ENCODE measurements around the gene EML6. TPM values are rescaled to one million over a fixed set of nuclear protein-coding genes. Genes with fewer than 3 reads are reported as not detected.

The EML6 gene
- total RNA-seq, 1 experiment from 2014 or later, result 1.5 TPM

- Histone ChIP-seq H3K14ac (ENCODE audit: insufficient read depth, low read length) (no peak overlapping the region), H2BK120ac (ENCODE audit: low read depth, low read length, poor library complexity, severe bottlenecking) (no peak overlapping the region), H3K4me2 (ENCODE audit: insufficient read depth, insufficient read length, low read length) (no peak overlapping the region), H2BK12ac (ENCODE audit: insufficient read length, low read depth, low read length) (no peak overlapping the region), H4K5ac (ENCODE audit: insufficient read length, low read depth, low read length) (no peak overlapping the region), H3T11ph (ENCODE audit: low read length) (no peak overlapping the region), H3K18ac (ENCODE audit: insufficient read length, low read depth, low read length) (no peak overlapping the region), H4K91ac (ENCODE audit: insufficient read length, low read depth, low read length) (no peak overlapping the region), H2AK5ac (ENCODE audit: insufficient read length, low read length) (no peak overlapping the region), H3K23me2 (ENCODE audit: insufficient read length, low read depth, low read length, poor library complexity, severe bottlenecking) (no peaks in the 10 kb centered on the region), H3K4ac (ENCODE audit: low read depth, low read length) (no peak overlapping the region), H2AFZ (ENCODE audit: low read length) (no peak overlapping the region), H3K27me3 (ENCODE audit: insufficient read depth, low read length) (no peaks in the 10 kb centered on the region), H3K79me1 (ENCODE audit: insufficient read depth, low read depth, low read length, poor library complexity, severe bottlenecking) (no peaks in the 10 kb centered on the region), H3K27ac (ENCODE audit: insufficient read length, low read depth, low read length) (no peak overlapping the region), H3K4me1 (ENCODE audit: insufficient read depth, low read length) (no peaks in the 10 kb centered on the region), H4K8ac (replicated peaks; ENCODE audit: insufficient read length, low read depth, low read length) (no peak overlapping the region), H3K23ac (ENCODE audit: insufficient read length, low read depth, low read length) (no peak overlapping the region), H2BK15ac (ENCODE audit: low read depth, low read length) (no peak overlapping the region), H2BK20ac (ENCODE audit: low read depth, low read length, poor library complexity, severe bottlenecking) (no peak overlapping the region), H3K9me3 (ENCODE audit: control insufficient read depth, low read depth, low read length) (no peaks in the 10 kb centered on the region), H3K56ac (ENCODE audit: insufficient read length, low read depth, low read length) (no peak overlapping the region), H2BK5ac (ENCODE audit: insufficient read length, low read length) (no peak overlapping the region), H3K9ac (ENCODE audit: extremely low read depth, insufficient read length, low read length) (no peak overlapping the region), H4K20me1 (ENCODE audit: control insufficient read depth, insufficient read depth, insufficient read length) (no peaks in the 10 kb centered on the region), H3K79me2 (ENCODE audit: insufficient read depth, low read length) (no peaks in the 10 kb centered on the region)
- Mint-ChIP-seq H3K4me1 (peaks cover 3 to 4% of the 10 kb centered on the region in 2 experiments; a peak in 2 of 4 replicates), H3K9me3 (no peaks in the 10 kb centered on the region; a peak in 1 of 5 replicates), H3K4me3 (no peak overlapping the region), H3K27ac (no peak overlapping the region), H3K27me3 (ENCODE audit: low read depth) (peaks cover 7% of the 10 kb centered on the region), H3K36me3 (ENCODE audit: insufficient read depth in 1 of 3, low read depth in 3 of 3) (no peaks in the 10 kb centered on the region)
- no peak for TF ChIP-seq CTCF (conservative IDR thresholded peaks at IDR 0.05)
- DNase-seq, result no peak
- WGBS (ENCODE audit: extremely low coverage, insufficient read length, low lambda C conversion rate), result no CpG with 5 or more reads among the region's 8 CpGs
Measured at GRCh38 chr2:54927085-54927750, 203.8 kb downstream of the EML6 start.
